Stimulated activated CD4-positive, alpha-beta T cell treated with anti-CD3 and anti-CD28 coated beads, Interleukin-15, amount 100 ng/mL, for 24 hours (primary cell): Measurements from ENCODE around the gene SUPT4H1.

ENCODE experiments used
- DNase-seq: peaks from one replicate; pipeline ENCODE4 v3.0.0-alpha.2; 2020

SUPT4H1 gene

DNA sequence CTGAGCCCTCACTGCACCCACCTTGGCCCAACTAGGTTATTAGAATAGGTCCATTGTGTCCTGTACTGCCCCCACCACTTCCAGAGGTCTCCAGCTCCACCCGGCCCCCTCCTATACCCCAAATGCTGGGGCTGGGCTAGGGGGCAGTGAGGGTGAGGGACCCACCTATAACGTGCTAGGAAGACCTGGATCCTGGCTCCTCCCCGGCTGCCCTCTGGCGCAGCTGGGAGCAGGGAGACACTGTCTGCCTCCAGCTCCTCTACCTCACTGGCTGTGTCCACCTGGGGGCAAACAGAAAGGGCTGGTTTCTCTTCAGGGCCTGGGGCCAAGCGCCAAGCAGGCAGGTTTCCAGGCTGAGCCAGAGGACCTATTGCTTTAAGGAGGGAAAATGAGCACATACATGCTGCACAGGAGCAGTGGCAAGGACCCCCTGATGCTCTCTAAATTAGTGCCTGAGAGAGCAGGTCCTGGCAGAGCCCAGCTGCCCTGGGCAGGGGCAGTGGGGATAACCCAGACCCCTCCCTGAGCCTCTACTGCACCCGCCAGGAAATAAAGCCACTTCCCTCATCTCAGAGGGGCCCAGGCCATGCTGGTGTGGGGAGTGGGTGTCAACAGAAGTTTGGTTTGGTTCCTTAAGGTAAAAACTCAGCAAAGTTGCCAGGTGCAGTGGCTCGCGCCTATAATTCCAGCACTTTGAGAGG is 35.6 kb downstream of the SUPT4H1 start:
- no peak for DNase-seq

DNA sequence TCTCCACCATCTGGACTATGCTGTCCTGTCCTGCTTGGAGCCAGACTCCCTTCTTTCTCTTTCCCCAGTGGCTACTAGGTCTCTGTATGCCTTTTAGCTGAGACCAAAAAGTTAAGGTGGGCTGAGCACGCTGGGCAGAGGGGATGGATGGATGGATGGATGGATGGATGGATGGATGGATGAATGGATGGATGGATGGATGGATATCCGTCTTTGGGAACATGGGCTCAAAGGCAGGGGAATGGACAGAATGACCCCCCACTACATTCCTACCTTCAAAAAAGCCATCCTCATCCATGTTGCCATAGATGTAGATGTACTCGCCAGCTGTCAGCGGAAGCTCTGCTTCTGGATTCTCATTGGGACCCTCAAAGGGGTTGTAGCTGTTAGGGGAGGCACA is 36.3 kb downstream of the SUPT4H1 start:
- DNase-seq: no peak

GRCh38 chr17:58315281-58315711 is 36.7 kb downstream of the SUPT4H1 start:
- no peak for DNase-seq

- DNase-seq: no peak
These were observed 37.3 kb downstream of the SUPT4H1 start for GRCh38 chr17:58314706-58315015.

GRCh38 chr17:58313815-58314705 is 37.9 kb downstream of the SUPT4H1 start:
- DNase-seq: no peak

GRCh38 chr17:58312829-58313228 is 39.2 kb downstream of the SUPT4H1 start:
- no peak for DNase-seq

- no peak for DNase-seq
These were observed 39.9 kb downstream of the SUPT4H1 start for GRCh38 chr17:58312021-58312630.

DNA sequence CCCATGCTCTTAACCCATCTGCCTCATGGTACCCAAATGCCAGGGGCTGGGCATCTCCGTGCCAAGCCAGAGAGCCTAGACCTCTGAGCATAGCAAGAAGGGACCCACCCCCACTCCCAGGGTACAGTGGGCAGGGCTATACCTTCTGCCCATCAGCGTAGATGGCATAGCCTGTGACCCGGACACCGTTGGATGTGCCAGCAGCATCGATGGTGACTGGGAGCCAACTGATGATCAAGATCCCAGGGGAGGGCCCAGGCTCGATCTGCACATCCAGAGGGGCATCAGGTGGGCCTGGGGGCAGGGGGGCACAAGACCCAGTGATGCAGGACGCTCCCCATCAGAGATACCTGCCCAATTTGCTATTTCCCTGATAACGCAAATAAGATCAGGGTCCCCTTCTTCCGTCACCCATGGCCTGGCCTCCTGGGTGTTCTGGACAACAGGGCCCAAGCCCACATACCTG is 40.5 kb downstream of the SUPT4H1 start:
- DNase-seq: no peak

GRCh38 chr17:58310511-58311428 is 41.2 kb downstream of the SUPT4H1 start:
- no peak for DNase-seq

- DNase-seq: no peak
These were observed 42.1 kb downstream of the SUPT4H1 start for GRCh38 chr17:58309918-58310259.

DNA sequence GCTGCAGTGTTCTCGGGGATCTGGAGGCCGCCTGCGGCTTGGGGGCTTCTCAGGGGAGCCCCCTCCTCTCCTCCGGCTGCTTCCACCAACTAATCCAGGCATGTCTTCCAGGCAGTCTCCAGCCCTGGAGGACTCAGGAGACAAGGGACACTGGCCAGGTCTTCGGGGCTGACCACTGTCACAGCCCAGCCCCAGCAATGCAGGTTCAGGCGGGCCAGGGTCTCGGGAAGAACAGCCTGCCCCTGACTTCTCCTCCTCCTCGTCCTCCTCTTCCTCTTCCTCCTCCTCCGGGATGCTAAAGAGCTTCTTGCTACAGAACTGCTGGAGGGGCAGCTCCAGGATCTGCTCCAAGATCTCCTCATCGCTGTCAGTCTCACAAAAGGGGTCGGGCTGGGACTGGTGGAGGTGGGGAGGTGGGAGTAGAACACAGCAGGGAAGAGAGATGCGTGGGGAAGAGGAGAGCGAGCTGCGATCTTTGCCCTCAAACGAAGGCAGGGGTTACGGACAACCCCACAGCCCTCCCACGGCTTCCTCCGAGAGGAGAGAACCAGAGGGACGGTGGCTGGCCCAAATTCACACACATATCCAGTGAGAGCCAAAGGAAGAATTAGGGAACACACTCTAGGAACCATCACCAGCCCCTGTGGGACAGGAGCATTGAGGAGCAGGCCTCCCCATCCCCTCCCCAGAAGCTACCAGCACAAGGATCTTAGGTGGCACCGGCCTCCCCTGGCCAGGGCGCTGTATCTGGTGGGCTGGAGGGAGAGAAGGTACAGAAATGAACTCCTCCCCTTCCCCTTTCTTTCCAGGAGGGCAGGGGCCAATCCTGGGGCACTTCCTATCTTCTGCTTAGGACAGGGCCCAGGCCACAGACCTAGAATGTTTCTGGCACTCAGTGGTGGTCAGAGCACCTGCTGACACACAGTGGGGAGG is 42.8 kb downstream of the SUPT4H1 start:
- DNase-seq: no peak

GRCh38 chr17:58308173-58308984 is 43.6 kb downstream of the SUPT4H1 start:
- DNase-seq: no peak

- DNase-seq: no peak
These were observed 44.4 kb downstream of the SUPT4H1 start for GRCh38 chr17:58307468-58308172.

DNA sequence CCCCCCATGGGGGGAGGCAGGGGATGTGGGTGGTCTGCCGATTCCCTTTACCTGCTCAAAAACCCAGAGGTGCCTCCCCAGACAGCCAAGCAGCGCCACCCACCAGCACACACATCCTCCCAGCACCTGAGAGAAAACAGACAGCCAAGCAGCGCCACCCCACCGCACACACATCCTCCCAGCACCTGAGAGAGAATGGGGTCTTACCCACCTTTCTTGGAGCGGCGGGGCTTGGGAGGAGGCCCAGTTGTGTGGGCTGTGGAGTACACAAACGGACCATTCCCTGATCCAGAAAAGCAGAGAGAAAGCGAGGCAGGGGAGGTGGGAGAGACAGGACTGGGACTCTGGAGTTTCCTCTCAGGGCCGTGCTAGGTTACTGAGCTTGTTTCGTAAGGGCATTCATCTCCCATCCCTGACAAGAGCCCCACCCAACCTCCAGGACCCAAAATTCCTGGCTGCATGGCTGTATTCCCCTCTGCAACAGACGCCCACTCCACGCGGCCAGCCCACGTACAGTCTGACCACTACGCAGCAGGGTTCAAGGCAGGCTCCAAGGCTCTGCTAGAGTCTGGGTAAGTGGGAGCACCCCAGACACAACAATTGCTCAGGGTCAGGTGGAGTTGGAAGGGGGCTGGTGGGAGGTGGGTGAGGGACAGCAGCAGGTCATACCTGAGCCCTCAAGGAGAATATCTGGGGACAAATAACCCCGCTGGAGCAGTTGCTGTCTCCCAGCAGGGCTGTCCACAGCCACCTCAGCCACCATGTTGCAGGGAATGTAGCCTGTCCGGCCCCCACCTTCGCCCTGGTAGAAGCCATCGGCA is 45.7 kb downstream of the SUPT4H1 start:
- DNase-seq: no peak

GRCh38 chr17:58305626-58306025 is 46.4 kb downstream of the SUPT4H1 start:
- no peak for DNase-seq

- no peak for DNase-seq
These were observed 47.1 kb downstream of the SUPT4H1 start for GRCh38 chr17:58304750-58305486.

GRCh38 chr17:58303971-58304749 is 47.8 kb downstream of the SUPT4H1 start:
- peak; percentile 74 for DNase-seq
